ENCODE data around the gene TLE5. TPM values are rescaled to one million over a fixed set of nuclear protein-coding genes. Genes with fewer than 3 reads are reported as not detected.

The TLE5 gene
- total RNA-seq, 3 donors from 2014 or later (not counting 1 experiment from before 2014, with no cell fraction given): 943 to 1,012 (median 968) TPM

GRCh38 chr19:3083964-3084363 is 21.7 kb upstream of the TLE5 start:
- 91% methylated on average over 6 of the region's 7 CpGs for WGBS (ENCODE audit: insufficient coverage)
- Histone ChIP-seq H3K4me1 (ENCODE audit: control insufficient read depth, insufficient read depth, low read length) (no peaks in the 10 kb centered on the region), H3K27ac (ENCODE audit: low read length) (no peak overlapping the region), H3K9me3 (ENCODE audit: control insufficient read depth, insufficient read depth, low read length) (no peaks in the 10 kb centered on the region), H3K4me3 (ENCODE audit: low read length) (no peak overlapping the region), H3K27me3 (ENCODE audit: control insufficient read depth, insufficient read depth, low read length) (no peaks in the 10 kb centered on the region), H3K36me3 (ENCODE audit: control insufficient read depth, insufficient read depth, low read length) (no peaks in the 10 kb centered on the region)
- H3K27me3 Mint-ChIP-seq (ENCODE audit: low read depth in 2 of 2): no peaks in the 10 kb centered on the region
- no peak for DNase-seq
- no peak overlapping the region for H3K4me3 Mint-ChIP-seq
- no peak for TF ChIP-seq CTCF (IDR thresholded peaks at IDR 0.05)
- no peaks in the 10 kb centered on the region for H3K36me3 Mint-ChIP-seq
- no peaks in the 10 kb centered on the region for H3K4me1 Mint-ChIP-seq
- intact Hi-C loops (cut with micrococcal nuclease): no loop called here
- no peak for ATAC-seq
- no peak overlapping the region for H3K27ac Mint-ChIP-seq
- H3K9me3 Mint-ChIP-seq: no peaks in the 10 kb centered on the region

GRCh38 chr19:3082331-3082730 is 20.0 kb upstream of the TLE5 start:
- no peaks in the 10 kb centered on the region for H3K36me3 Mint-ChIP-seq
- ATAC-seq (no peak), DNase-seq (no peak)
- no peaks in the 10 kb centered on the region for H3K4me1 Mint-ChIP-seq
- no peaks in the 10 kb centered on the region for H3K9me3 Mint-ChIP-seq
- intact Hi-C loops (cut with micrococcal nuclease): no loop called here
- no peaks in the 10 kb centered on the region for H3K36me3 ChIP-seq (ENCODE audit: control insufficient read depth, insufficient read depth, low read length)
- WGBS (ENCODE audit: insufficient coverage): 94% methylated on average over 9 of the region's 10 CpGs
- H3K27me3 Mint-ChIP-seq (ENCODE audit: low read depth in 2 of 2): no peaks in the 10 kb centered on the region
- H3K27ac ChIP-seq (ENCODE audit: low read length): no peak overlapping the region
- TF ChIP-seq CTCF (IDR thresholded peaks at IDR 0.05): no peak
- no peak overlapping the region for H3K4me3 Mint-ChIP-seq
- H3K4me3 ChIP-seq (ENCODE audit: low read length): no peak overlapping the region
- no peaks in the 10 kb centered on the region for H3K9me3 ChIP-seq (ENCODE audit: control insufficient read depth, insufficient read depth, low read length)
- no peaks in the 10 kb centered on the region for H3K4me1 ChIP-seq (ENCODE audit: control insufficient read depth, insufficient read depth, low read length)
- no peak overlapping the region for H3K27ac Mint-ChIP-seq
- H3K27me3 ChIP-seq (ENCODE audit: control insufficient read depth, insufficient read depth, low read length): no peaks in the 10 kb centered on the region

GRCh38 chr19:3080286-3080685 is 18.0 kb upstream of the TLE5 start:
- 80% methylated on average over 11 of the region's 12 CpGs for WGBS (ENCODE audit: insufficient coverage)
- no peak overlapping the region for H3K4me3 Mint-ChIP-seq
- H3K27me3 Mint-ChIP-seq (ENCODE audit: low read depth in 2 of 2): no peaks in the 10 kb centered on the region
- Histone ChIP-seq H3K36me3 (ENCODE audit: control insufficient read depth, insufficient read depth, low read length) (no peaks in the 10 kb centered on the region), H3K27ac (ENCODE audit: low read length) (no peak overlapping the region), H3K27me3 (ENCODE audit: control insufficient read depth, insufficient read depth, low read length) (no peaks in the 10 kb centered on the region), H3K9me3 (ENCODE audit: control insufficient read depth, insufficient read depth, low read length) (no peaks in the 10 kb centered on the region), H3K4me1 (ENCODE audit: control insufficient read depth, insufficient read depth, low read length) (peaks cover 8% of the 10 kb centered on the region), H3K4me3 (ENCODE audit: low read length) (no peak overlapping the region)
- ATAC-seq (no peak), DNase-seq (no peak)
- intact Hi-C loops (cut with micrococcal nuclease): no loop called here
- H3K36me3 Mint-ChIP-seq: no peaks in the 10 kb centered on the region
- H3K4me1 Mint-ChIP-seq: peaks cover 0 to 5% of the 10 kb centered on the region in 2 donors
- TF ChIP-seq CTCF (IDR thresholded peaks at IDR 0.05): no peak
- H3K9me3 Mint-ChIP-seq: no peaks in the 10 kb centered on the region
- H3K27ac Mint-ChIP-seq: no peak overlapping the region

DNA sequence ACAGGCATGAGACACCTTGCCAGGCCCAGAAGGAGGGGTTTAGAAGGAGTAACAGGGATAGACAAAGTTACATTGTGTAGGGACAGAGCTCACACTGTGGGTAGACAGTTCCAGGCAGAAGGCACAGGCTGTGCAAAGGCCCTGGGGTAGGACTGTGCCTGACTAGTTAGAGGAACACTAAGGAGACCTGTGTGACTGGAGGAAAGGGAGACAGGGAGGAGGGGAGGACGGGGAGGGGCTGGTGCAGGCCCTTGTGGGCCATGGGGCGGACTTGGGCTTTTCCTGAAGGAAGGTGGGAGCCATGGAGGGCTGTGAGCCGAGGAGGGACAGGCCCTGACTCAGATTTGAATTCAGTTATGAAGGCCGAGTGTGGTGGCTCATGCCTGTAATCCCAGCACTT is 17.3 kb upstream of the TLE5 start:
- no peak overlapping the region for H3K27ac ChIP-seq (ENCODE audit: low read length)
- intact Hi-C loops (cut with micrococcal nuclease): loop anchor here (5.0 kb wide), 1 partner anchor 83 kb away; no protein-coding TSS in a partner anchor

More for the DNA sequence above, 17.3 kb upstream of the TLE5 start:
- no peak overlapping the region for H3K4me3 Mint-ChIP-seq
- peaks cover 0 to 5% of the 10 kb centered on the region in 2 donors for H3K4me1 Mint-ChIP-seq
- no peaks in the 10 kb centered on the region for H3K9me3 Mint-ChIP-seq
- H3K9me3 ChIP-seq (ENCODE audit: control insufficient read depth, insufficient read depth, low read length): no peaks in the 10 kb centered on the region
- TF ChIP-seq CTCF (IDR thresholded peaks at IDR 0.05): no peak
- no peaks in the 10 kb centered on the region for H3K36me3 Mint-ChIP-seq
- H3K36me3 ChIP-seq (ENCODE audit: control insufficient read depth, insufficient read depth, low read length): no peaks in the 10 kb centered on the region
- no peaks in the 10 kb centered on the region for H3K27me3 Mint-ChIP-seq (ENCODE audit: low read depth in 2 of 2)
- DNase-seq: no peak
- no peak overlapping the region for H3K4me3 ChIP-seq (ENCODE audit: low read length)
- H3K27me3 ChIP-seq (ENCODE audit: control insufficient read depth, insufficient read depth, low read length): no peaks in the 10 kb centered on the region
- no peak for ATAC-seq
- peaks cover 8% of the 10 kb centered on the region for H3K4me1 ChIP-seq (ENCODE audit: control insufficient read depth, insufficient read depth, low read length)
- H3K27ac Mint-ChIP-seq: no peak overlapping the region
- WGBS (ENCODE audit: insufficient coverage): 83% methylated on average over 4 of the region's 4 CpGs

Data from natural killer cell (primary cell).